IMR-90 (cell line): ENCODE results near the gene TCF20. TPM values are rescaled to one million over a fixed set of nuclear protein-coding genes. Genes with fewer than 3 reads are reported as not detected.

Source experiments
- ATAC-seq: fragments of 200-7000 bp; cut with Tn5 transposase; 2 replicates; pipeline ENCODE4 v1.9.1; 2020; ENCODE audit warnings: low read depth, mild to moderate bottlenecking, moderate library complexity
- BruUV-seq: library from RNA; stranded (reverse); fragments of 400-500 nt; replicated peaks from 2 replicates; lab custom pipeline; 2021; lab: Mats Ljungman, UMichigan
- CTCF ChIA-PET: fragments of 300-600 bp; formaldehyde crosslinking; extraction: SDS; loops from one replicate; lab custom pipeline; 2021; ENCODE audit warnings: antibody characterized with exemption; lab: Yijun Ruan, JAX
- POLR2A ChIA-PET: fragments of 300-600 bp; sonication (Branson Sonifier 250); formaldehyde crosslinking; loops from one replicate; lab custom pipeline; 2022; ENCODE audit warnings: antibody characterized with exemption; ENCODE audit not compliant: unreplicated experiment; lab: Charles Lee
- DNase-seq: peaks from one replicate; pipeline ENCODE4 v3.0.0; 2013
- H2AFZ ChIP-seq: replicated peaks from 2 replicates; pipeline ENCODE3; 2013; ENCODE audit warnings: low read length, mild to moderate bottlenecking; ENCODE audit not compliant: poor library complexity
- H2AK5ac ChIP-seq: 2 replicates; pipeline ENCODE4 v1.6.1; 2013; ENCODE audit warnings: low read depth, low read length, inconsistent platforms
- H2AK9ac ChIP-seq: replicated peaks from 2 replicates; pipeline ENCODE3; 2013; ENCODE audit warnings: mild to moderate bottlenecking, low read depth, low read length, moderate library complexity; ENCODE audit not compliant: poor library complexity
- H2BK120ac ChIP-seq: 2 replicates; pipeline ENCODE4 v1.6.1; 2013; ENCODE audit warnings: low read depth, low read length, inconsistent platforms
- H2BK15ac ChIP-seq: 3 replicates; pipeline ENCODE4 v1.6.1; 2013; ENCODE audit warnings: low read depth, low read length, inconsistent platforms
- H2BK20ac ChIP-seq: 2 replicates; pipeline ENCODE4 v1.6.1; 2013; ENCODE audit warnings: low read depth, mild to moderate bottlenecking, inconsistent platforms, low read length, moderate library complexity
- H2BK5ac ChIP-seq: 2 replicates; pipeline ENCODE4 v1.6.1; 2013; ENCODE audit warnings: mild to moderate bottlenecking, low read depth, low read length, inconsistent platforms; ENCODE audit not compliant: poor library complexity, severe bottlenecking
- H3K14ac ChIP-seq: replicated peaks from 2 replicates; pipeline ENCODE4 v1.6.1; 2013; ENCODE audit warnings: low read depth, low read length, inconsistent platforms
- H3K18ac ChIP-seq: 2 replicates; pipeline ENCODE4 v1.6.1; 2013; ENCODE audit warnings: low read depth, low read length, control low read depth
- H3K23ac ChIP-seq: 2 replicates; pipeline ENCODE4 v1.6.1; 2013; ENCODE audit warnings: low read depth, low read length, inconsistent platforms
- H3K27ac ChIP-seq: 2 replicates; pipeline ENCODE4 v1.5.1; 2013; ENCODE audit warnings: mild to moderate bottlenecking, control low read depth, low read length; ENCODE audit not compliant: insufficient read depth
- H3K27me3 ChIP-seq: 2 replicates; pipeline ENCODE4 v1.6.1; 2013; ENCODE audit warnings: low read length; ENCODE audit not compliant: control insufficient read depth, insufficient read depth
- H3K36me3 ChIP-seq: 2 replicates; pipeline ENCODE4 v1.6.1; 2013; ENCODE audit warnings: low read length, mixed read lengths; ENCODE audit not compliant: control insufficient read depth, insufficient read depth
- H3K4ac ChIP-seq: 2 replicates; pipeline ENCODE4 v1.6.1; 2013; ENCODE audit warnings: low read depth, low read length, inconsistent platforms
- H3K4me1 ChIP-seq: 2 replicates; pipeline ENCODE4 v1.6.1; 2013; ENCODE audit warnings: low read length, mixed read lengths; ENCODE audit not compliant: control insufficient read depth, insufficient read depth
- H3K4me2 ChIP-seq: 2 replicates; pipeline ENCODE4 v1.6.1; 2013; ENCODE audit warnings: low read depth, mild to moderate bottlenecking, control low read depth, low read length, moderate library complexity
- H3K4me3 ChIP-seq: 2 replicates; pipeline ENCODE4 v1.5.1; 2013; ENCODE audit warnings: low read depth, mild to moderate bottlenecking, control low read depth, low read length, moderate library complexity; ENCODE audit not compliant: insufficient read depth
- H3K56ac ChIP-seq: 2 replicates; pipeline ENCODE4 v1.6.1; 2013; ENCODE audit warnings: low read length, inconsistent platforms; ENCODE audit not compliant: insufficient read depth; ENCODE audit errors: extremely low read depth
- H3K79me1 ChIP-seq, 2 experiments: 2 replicates each; pipeline ENCODE4 v1.6.1; 2013; ENCODE audit warnings: low read length in 2 of 2, inconsistent platforms in 1 of 2, low read depth in 1 of 2
- H3K9ac ChIP-seq: 2 replicates; pipeline ENCODE4 v1.6.1; 2013; ENCODE audit warnings: low read depth, low read length, control low read depth
- H3K9me1 ChIP-seq: 2 replicates; pipeline ENCODE4 v1.6.1; 2013; ENCODE audit warnings: low read length, inconsistent platforms; ENCODE audit not compliant: insufficient read depth
- H3K9me3 ChIP-seq: 2 replicates; pipeline ENCODE4 v1.6.1; 2013; ENCODE audit warnings: low read length; ENCODE audit not compliant: control insufficient read depth, insufficient read depth
- H4K20me1 ChIP-seq: 2 replicates; pipeline ENCODE4 v1.6.1; 2013; ENCODE audit warnings: low read length, inconsistent platforms; ENCODE audit not compliant: insufficient read depth
- H4K5ac ChIP-seq: 2 replicates; pipeline ENCODE4 v1.6.1; 2013; ENCODE audit warnings: mild to moderate bottlenecking, low read depth, low read length, control low read depth
- H4K8ac ChIP-seq, 2 experiments: 2 replicates each; pipeline ENCODE4 v1.6.1; 2013; ENCODE audit warnings: low read depth in 2 of 2, low read length in 2 of 2, control low read depth in 1 of 2, inconsistent platforms in 1 of 2
- H4K91ac ChIP-seq: 2 replicates; pipeline ENCODE4 v1.6.1; 2013; ENCODE audit warnings: low read depth, low read length, inconsistent platforms; ENCODE audit not compliant: insufficient read depth
- BHLHE40 ChIP-seq: fragments of 150-350 bp; IDR thresholded peaks from 2 replicates; pipeline ENCODE4 v1.6.1; 2016; ENCODE audit warnings: mild to moderate bottlenecking, low read depth, low read length
- CEBPB ChIP-seq: IDR thresholded peaks from 2 replicates; pipeline ENCODE4 v1.6.1; 2012; ENCODE audit warnings: low read depth, low read length, improper control_type of control experiment
- CHD1 ChIP-seq: IDR thresholded peaks from 2 replicates; pipeline ENCODE4 v1.6.1; 2012; ENCODE audit warnings: low read depth, low read length, improper control_type of control experiment
- FOS ChIP-seq: fragments of 150-350 bp; IDR thresholded peaks from 2 replicates; pipeline ENCODE4 v1.6.1; 2016; ENCODE audit warnings: low read depth, low read length
- MAFK ChIP-seq: IDR thresholded peaks from 2 replicates; pipeline ENCODE4 v1.6.1; 2012; ENCODE audit warnings: low read depth, low read length, improper control_type of control experiment
- MAZ ChIP-seq: IDR thresholded peaks from 2 replicates; pipeline ENCODE4 v1.6.1; 2012; ENCODE audit warnings: low read depth, mild to moderate bottlenecking, low read length, improper control_type of control experiment, moderate library complexity, borderline replicate concordance
- MXI1 ChIP-seq: IDR thresholded peaks from 2 replicates; pipeline ENCODE4 v1.6.1; 2012; ENCODE audit warnings: low read depth, mild to moderate bottlenecking, low read length, moderate library complexity, borderline replicate concordance
- POLR2A ChIP-seq: IDR thresholded peaks from 2 replicates; pipeline ENCODE4 v1.6.1; 2012; ENCODE audit warnings: mild to moderate bottlenecking, low read depth, low read length
- RAD21 ChIP-seq: IDR thresholded peaks from 2 replicates; pipeline ENCODE4 v1.6.1; 2012; ENCODE audit warnings: low read length, improper control_type of control experiment
- RFX5 ChIP-seq: IDR thresholded peaks from 2 replicates; pipeline ENCODE4 v1.8.0; 2012; ENCODE audit warnings: low read depth, mild to moderate bottlenecking, low read length, moderate library complexity
- SMC3 ChIP-seq: fragments of 150-350 bp; IDR thresholded peaks from 2 replicates; pipeline ENCODE4 v1.6.1; 2016; ENCODE audit warnings: low read depth, mild to moderate bottlenecking, antibody characterized with exemption, low read length, moderate library complexity
- WGBS, 2 experiments: methylation state at CpG; one replicate each; pipeline versions ENCODE4 v1.1.5 to v1.1.7; 2013; ENCODE audit warnings: missing lambda C conversion rate in 2 of 2; ENCODE audit not compliant: insufficient read length in 1 of 2; ENCODE audit errors: extremely low coverage in 2 of 2; 5-methylcytosine and 5-hydroxymethylcytosine counted together
- dilution Hi-C: fragments of 300-500 bp; cut with HindIII; formaldehyde crosslinking; loops from one replicate; pipeline ENCODE4 v1.14.3; 2018; ENCODE audit warnings: low sequenced_read_pairs; ENCODE audit not compliant: unreplicated experiment
- in situ Hi-C: fragments of 300-500 bp; cut with MboI; formaldehyde crosslinking; loops from 3 replicates; pipeline ENCODE4 v1.14.3; 2019; ENCODE audit warnings: low sequenced_read_pairs, inconsistent platforms, mixed read lengths
- intact Hi-C: fragments of 100-400 bp; cut with micrococcal nuclease; formaldehyde crosslinking; loops from 2 replicates; pipeline ENCODE4 v1.10.0; 2022
- polyA plus RNA-seq, 3 experiments: library from polyadenylated mRNA; depleted of rRNA; stranded (reverse); fragments of >200 nt; gene quantifications; 2 replicates each; pipeline ENCODE4 v1.2.3, GENCODE V29; 2012; ENCODE audit warnings: low replicate concordance in 1 of 3
- total RNA-seq: library from RNA; depleted of rRNA; stranded (reverse); fragments of >200 nt; gene quantifications from 2 replicates; pipeline ENCODE4 v1.2.3, GENCODE V29; 2012
- TF ChIP-seq, protein P1 (sequence below): fragments of 150-350 bp; IDR thresholded peaks from 2 replicates; pipeline ENCODE4 v1.6.1; 2016; ENCODE audit warnings: low read depth, mild to moderate bottlenecking, low read length, moderate library complexity, borderline replicate concordance
- TF ChIP-seq, protein P2 (sequence below): conservative IDR thresholded peaks from 2 replicates; pipeline ENCODE4 v1.5.1; 2012; ENCODE audit warnings: mild to moderate bottlenecking, low read depth, low read length, improper control_type of control experiment
- TF ChIP-seq, protein P3 (sequence below): fragments of 150-350 bp; IDR thresholded peaks from 2 replicates; pipeline ENCODE4 v1.6.1; 2017; ENCODE audit warnings: mild to moderate bottlenecking, antibody characterized with exemption, low read length, low read depth

TCF20 gene
- total and polyA plus RNA-seq, 2 of the 4 experiments (the other 2 are of a cell fraction) = 8.9 to 23.7 TPM

DNA sequence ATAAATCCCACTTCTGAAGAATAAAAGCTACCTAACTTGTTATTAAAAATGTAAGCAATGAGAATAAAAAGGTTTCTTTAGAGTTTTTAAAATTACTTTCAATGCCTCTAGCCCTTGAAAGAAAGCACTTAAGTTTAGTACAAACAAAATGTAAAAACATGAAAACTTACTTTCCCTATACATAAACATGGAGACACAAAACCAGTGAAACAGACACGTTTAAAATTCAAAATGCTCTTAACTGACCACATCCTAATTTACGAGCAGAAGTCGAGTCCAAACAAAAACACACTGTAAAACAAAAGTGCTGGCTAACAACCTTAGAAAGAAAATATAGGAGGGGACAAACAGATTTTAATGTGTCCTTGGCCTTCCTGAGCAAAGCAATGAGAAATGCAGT is 36.6 kb downstream of the TCF20 start:
- no peak for ATAC-seq
- whole genome bisulfite sequencing, 2 experiments = no CpG with 5 or more reads among the region's 3 CpGs
- intact Hi-C loops = loop anchor here (5.0 kb wide), 1 partner anchor 47 kb away; no protein-coding TSS in a partner anchor
- no peak overlapping the region for H2AFZ ChIP-seq
- in situ Hi-C loops = no loop called here
- H3K9me1 ChIP-seq = peaks cover 8% of the 10 kb centered on the region
- no peak overlapping the region for H3K9ac ChIP-seq
- no peaks in the 10 kb centered on the region for H3K27me3 ChIP-seq
- no peak overlapping the region for H3K4me2 ChIP-seq
- H3K56ac ChIP-seq = no peak overlapping the region
- H4K8ac ChIP-seq = no peak overlapping the region
- H3K4me3 ChIP-seq = no peak overlapping the region
- H3K4me1 ChIP-seq = peaks cover 5% of the 10 kb centered on the region
- no peak for DNase-seq
- H3K36me3 ChIP-seq = no peaks in the 10 kb centered on the region; the same call in 1 of the 2 replicates
- no peak overlapping the region for H2BK5ac ChIP-seq
- H2BK120ac ChIP-seq = no peak overlapping the region
- BruUV-seq = no TSS peak
- H3K79me1 ChIP-seq = peaks cover 44 to 71% of the 10 kb centered on the region in 2 experiments
- ChIA-PET CTCF (no interaction called here), POLR2A (no interaction called here)
- H3K14ac ChIP-seq = no peak overlapping the region
- no peak overlapping the region for H2AK5ac ChIP-seq
- H4K20me1 ChIP-seq = peaks cover 51% of the 10 kb centered on the region
- peaks cover 8% of the 10 kb centered on the region for H3K9me3 ChIP-seq
- H2BK15ac ChIP-seq = no peak overlapping the region
- no peak overlapping the region for H4K91ac ChIP-seq
- no peak overlapping the region for H2AK9ac ChIP-seq
- no peak for TF ChIP-seq MAZ
- TF ChIP-seq BHLHE40 = no peak
- TF ChIP-seq CEBPB = no peak
- TF ChIP-seq MAFK = no peak
- no peak for TF ChIP-seq SMC3
- TF ChIP-seq MXI1 = no peak
- no peak for TF ChIP-seq RAD21
- TF ChIP-seq, protein P1, sequence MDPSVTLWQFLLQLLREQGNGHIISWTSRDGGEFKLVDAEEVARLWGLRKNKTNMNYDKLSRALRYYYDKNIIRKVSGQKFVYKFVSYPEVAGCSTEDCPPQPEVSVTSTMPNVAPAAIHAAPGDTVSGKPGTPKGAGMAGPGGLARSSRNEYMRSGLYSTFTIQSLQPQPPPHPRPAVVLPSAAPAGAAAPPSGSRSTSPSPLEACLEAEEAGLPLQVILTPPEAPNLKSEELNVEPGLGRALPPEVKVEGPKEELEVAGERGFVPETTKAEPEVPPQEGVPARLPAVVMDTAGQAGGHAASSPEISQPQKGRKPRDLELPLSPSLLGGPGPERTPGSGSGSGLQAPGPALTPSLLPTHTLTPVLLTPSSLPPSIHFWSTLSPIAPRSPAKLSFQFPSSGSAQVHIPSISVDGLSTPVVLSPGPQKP = no peak
- no peak for TF ChIP-seq FOS
- TF ChIP-seq POLR2A = no peak
- TF ChIP-seq, protein P2, sequence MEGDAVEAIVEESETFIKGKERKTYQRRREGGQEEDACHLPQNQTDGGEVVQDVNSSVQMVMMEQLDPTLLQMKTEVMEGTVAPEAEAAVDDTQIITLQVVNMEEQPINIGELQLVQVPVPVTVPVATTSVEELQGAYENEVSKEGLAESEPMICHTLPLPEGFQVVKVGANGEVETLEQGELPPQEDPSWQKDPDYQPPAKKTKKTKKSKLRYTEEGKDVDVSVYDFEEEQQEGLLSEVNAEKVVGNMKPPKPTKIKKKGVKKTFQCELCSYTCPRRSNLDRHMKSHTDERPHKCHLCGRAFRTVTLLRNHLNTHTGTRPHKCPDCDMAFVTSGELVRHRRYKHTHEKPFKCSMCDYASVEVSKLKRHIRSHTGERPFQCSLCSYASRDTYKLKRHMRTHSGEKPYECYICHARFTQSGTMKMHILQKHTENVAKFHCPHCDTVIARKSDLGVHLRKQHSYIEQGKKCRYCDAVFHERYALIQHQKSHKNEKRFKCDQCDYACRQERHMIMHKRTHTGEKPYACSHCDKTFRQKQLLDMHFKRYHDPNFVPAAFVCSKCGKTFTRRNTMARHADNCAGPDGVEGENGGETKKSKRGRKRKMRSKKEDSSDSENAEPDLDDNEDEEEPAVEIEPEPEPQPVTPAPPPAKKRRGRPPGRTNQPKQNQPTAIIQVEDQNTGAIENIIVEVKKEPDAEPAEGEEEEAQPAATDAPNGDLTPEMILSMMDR = no peak
- TF ChIP-seq, protein P3, sequence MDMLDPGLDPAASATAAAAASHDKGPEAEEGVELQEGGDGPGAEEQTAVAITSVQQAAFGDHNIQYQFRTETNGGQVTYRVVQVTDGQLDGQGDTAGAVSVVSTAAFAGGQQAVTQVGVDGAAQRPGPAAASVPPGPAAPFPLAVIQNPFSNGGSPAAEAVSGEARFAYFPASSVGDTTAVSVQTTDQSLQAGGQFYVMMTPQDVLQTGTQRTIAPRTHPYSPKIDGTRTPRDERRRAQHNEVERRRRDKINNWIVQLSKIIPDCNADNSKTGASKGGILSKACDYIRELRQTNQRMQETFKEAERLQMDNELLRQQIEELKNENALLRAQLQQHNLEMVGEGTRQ = no peak
- no peak for TF ChIP-seq RFX5
- no peak for TF ChIP-seq CHD1
- no peak overlapping the region for H3K4ac ChIP-seq
- H4K5ac ChIP-seq = no peak overlapping the region
- no peak overlapping the region for H3K27ac ChIP-seq
- no peak overlapping the region for H3K23ac ChIP-seq
- dilution Hi-C loops = no loop called here
- H2BK20ac ChIP-seq = no peak overlapping the region
- no peak overlapping the region for H3K18ac ChIP-seq
